ENCODE results near the gene SERPINF2. TPM values are rescaled to one million over a fixed set of nuclear protein-coding genes. Genes with fewer than 3 reads are reported as not detected.
A peak's percentile ranks its signal among the peaks of the same experiment; 100 is the strongest.

Gene SERPINF2
- total and polyA plus RNA-seq, 10 donors = 1.6 to 7.9 (median 5.0) TPM

- peak; percentile 83 for DNase-seq
- 36 to 44% (median 40%) methylated on average over 14 to 18 of the region's 18 CpGs for WGBS, 5 donors
Measured at GRCh38 chr17:1752425-1753262, 10.0 kb downstream of the SERPINF2 start.

GRCh38 chr17:1753767-1754429, 11.2 kb downstream of the SERPINF2 start:
- 74 to 80% (median 79%) methylated on average over 20 to 23 of the region's 23 CpGs for WGBS, 5 donors
- H3K27me3 ChIP-seq (replicated peaks in 1 of 7) = no peaks in the 10 kb centered on the region
- no peaks in the 10 kb centered on the region for H3K9me3 ChIP-seq
- no peak for DNase-seq
- no peaks in the 10 kb centered on the region for H3K36me3 ChIP-seq
- H3K4me1 ChIP-seq = peaks cover 3 to 51% (median 14%) of the 10 kb centered on the region in 6 donors
- intact Hi-C loops (cut with DNase I; ENCODE audit: low total_unique reads) = no loop called here
- no peak overlapping the region for H3K4me3 ChIP-seq
- peak overlapping the region in 2 of 8 donors; percentile 4 to 71 for H3K27ac ChIP-seq
- TF ChIP-seq POLR2A (IDR thresholded peaks at IDR 0.05) (no peak), POLR2AphosphoS5 (IDR thresholded peaks at IDR 0.05) (peak in 1 of 3 donors; percentile 19)
- TF ChIP-seq, protein P1, sequence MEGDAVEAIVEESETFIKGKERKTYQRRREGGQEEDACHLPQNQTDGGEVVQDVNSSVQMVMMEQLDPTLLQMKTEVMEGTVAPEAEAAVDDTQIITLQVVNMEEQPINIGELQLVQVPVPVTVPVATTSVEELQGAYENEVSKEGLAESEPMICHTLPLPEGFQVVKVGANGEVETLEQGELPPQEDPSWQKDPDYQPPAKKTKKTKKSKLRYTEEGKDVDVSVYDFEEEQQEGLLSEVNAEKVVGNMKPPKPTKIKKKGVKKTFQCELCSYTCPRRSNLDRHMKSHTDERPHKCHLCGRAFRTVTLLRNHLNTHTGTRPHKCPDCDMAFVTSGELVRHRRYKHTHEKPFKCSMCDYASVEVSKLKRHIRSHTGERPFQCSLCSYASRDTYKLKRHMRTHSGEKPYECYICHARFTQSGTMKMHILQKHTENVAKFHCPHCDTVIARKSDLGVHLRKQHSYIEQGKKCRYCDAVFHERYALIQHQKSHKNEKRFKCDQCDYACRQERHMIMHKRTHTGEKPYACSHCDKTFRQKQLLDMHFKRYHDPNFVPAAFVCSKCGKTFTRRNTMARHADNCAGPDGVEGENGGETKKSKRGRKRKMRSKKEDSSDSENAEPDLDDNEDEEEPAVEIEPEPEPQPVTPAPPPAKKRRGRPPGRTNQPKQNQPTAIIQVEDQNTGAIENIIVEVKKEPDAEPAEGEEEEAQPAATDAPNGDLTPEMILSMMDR (IDR thresholded peaks at IDR 0.05 in 8 of 11, conservative IDR thresholded peaks at IDR 0.05 in 3 of 11) = no peak

More at GRCh38 chr17:1752425-1753262, 10.0 kb downstream of the SERPINF2 start:
- Histone ChIP-seq H3K4me1 (peaks cover 3 to 47% (median 14%) of the 10 kb centered on the region in 6 donors), H3K27ac (peak overlapping the region in 5 of 8 donors; percentile 9 to 77 (median 48)), H3K4me3 (peak overlapping the region in 4 of 8 donors; percentile 8 to 54 (median 12)), H3K27me3 (replicated peaks in 1 of 7) (no peaks in the 10 kb centered on the region), H3K36me3 (no peaks in the 10 kb centered on the region), H3K9me3 (no peaks in the 10 kb centered on the region)
- intact Hi-C loops (cut with DNase I; ENCODE audit: low total_unique reads) = no loop called here
- TF ChIP-seq, protein P1 (IDR thresholded peaks at IDR 0.05 in 8 of 11, conservative IDR thresholded peaks at IDR 0.05 in 3 of 11) = peak in 1 of 11 experiments; percentile 15
- TF ChIP-seq POLR2A (IDR thresholded peaks at IDR 0.05) (no peak), POLR2AphosphoS5 (IDR thresholded peaks at IDR 0.05) (peak in 2 of 3 donors; percentile 43 to 67)

GRCh38 chr17:1754430-1755112, 11.9 kb downstream of the SERPINF2 start:
- intact Hi-C loops (cut with DNase I; ENCODE audit: low total_unique reads) = no loop called here
- Histone ChIP-seq H3K9me3 (no peaks in the 10 kb centered on the region), H3K4me1 (peaks cover 3 to 56% (median 14%) of the 10 kb centered on the region in 6 donors), H3K27ac (peak overlapping the region in 2 of 8 donors; percentile 4 to 71), H3K27me3 (replicated peaks in 1 of 7) (no peaks in the 10 kb centered on the region), H3K4me3 (no peak overlapping the region), H3K36me3 (no peaks in the 10 kb centered on the region)
- WGBS, 5 donors = 76 to 89% (median 82%) methylated on average over 14 to 25 of the region's 25 CpGs
- TF ChIP-seq, protein P1 (IDR thresholded peaks at IDR 0.05 in 8 of 11, conservative IDR thresholded peaks at IDR 0.05 in 3 of 11) = no peak
- no peak for TF ChIP-seq POLR2AphosphoS5 (IDR thresholded peaks at IDR 0.05)
- TF ChIP-seq POLR2A (IDR thresholded peaks at IDR 0.05) = no peak
- no peak for DNase-seq

Data from spleen (tissue), 11 donors.